GM18861 (cell line): ENCODE results near the gene OPRD1.

Experiments
- ATAC-seq: cut with Tn5 transposase; IDR thresholded peaks from one replicate; pipeline ENCODE4 v1.9.1; 2021; ENCODE audit not compliant: unreplicated experiment

Gene OPRD1

GRCh38 chr1:28882009-28882628, 70.1 kb downstream of the OPRD1 start:
- no peak for ATAC-seq

- ATAC-seq, result no peak
Measured at GRCh38 chr1:28883242-28883616, 71.3 kb downstream of the OPRD1 start.

DNA sequence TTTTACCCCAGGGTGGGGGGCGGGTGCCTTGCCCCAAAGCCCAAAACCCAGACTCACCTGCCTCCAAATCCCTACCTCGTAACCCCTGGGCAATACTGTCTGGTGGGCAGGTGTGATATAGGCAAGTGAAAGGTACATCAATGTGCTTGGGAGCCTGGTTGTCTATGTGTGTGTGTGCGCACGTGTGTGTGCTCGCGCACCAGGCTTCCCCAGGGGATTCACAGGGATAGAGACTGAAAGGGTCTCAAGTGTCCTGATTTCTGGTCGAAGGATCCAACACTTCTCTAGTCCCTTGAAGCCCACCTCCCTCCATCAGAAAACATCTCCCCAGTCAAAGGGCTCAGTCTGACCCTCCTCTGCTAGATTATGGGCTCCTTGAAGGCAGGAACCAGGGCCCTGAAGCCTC, 73.5 kb downstream of the OPRD1 start:
- ATAC-seq, result no peak

DNA sequence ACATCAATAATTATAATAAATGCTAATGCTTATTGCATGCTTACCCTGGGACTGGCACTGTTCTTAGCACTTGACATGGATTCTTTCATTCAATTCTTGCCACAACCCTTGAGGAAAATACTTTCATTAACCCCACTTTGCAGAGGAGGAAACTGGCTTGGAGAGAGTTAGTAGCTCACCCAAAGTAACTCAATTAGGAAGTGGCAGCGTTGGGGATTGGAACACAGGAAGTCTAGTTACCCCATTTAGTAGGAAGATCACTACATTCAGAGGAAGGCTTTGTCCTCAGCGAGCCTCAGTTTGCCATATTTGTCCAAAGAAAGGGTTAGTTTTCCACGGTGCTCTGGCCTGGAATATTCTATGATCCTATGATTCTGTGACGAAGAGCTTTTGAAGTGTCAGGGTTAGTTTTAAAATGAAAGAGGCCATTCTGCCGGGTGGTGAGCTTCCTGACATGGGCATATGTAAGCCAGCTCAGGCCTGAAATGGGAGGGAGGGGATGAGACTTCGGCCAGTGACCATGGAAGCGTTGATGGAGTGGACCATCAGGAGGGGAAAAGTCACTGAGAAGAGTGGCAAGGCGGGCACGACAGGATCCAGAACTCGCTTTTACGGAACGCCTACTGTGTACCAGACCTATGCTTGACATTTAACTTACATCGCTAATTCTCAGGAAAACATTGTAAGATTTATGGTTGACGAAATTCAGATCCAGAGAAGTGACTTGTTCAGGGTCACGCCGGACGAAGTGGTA, 74.2 kb downstream of the OPRD1 start:
- no peak for ATAC-seq

DNA sequence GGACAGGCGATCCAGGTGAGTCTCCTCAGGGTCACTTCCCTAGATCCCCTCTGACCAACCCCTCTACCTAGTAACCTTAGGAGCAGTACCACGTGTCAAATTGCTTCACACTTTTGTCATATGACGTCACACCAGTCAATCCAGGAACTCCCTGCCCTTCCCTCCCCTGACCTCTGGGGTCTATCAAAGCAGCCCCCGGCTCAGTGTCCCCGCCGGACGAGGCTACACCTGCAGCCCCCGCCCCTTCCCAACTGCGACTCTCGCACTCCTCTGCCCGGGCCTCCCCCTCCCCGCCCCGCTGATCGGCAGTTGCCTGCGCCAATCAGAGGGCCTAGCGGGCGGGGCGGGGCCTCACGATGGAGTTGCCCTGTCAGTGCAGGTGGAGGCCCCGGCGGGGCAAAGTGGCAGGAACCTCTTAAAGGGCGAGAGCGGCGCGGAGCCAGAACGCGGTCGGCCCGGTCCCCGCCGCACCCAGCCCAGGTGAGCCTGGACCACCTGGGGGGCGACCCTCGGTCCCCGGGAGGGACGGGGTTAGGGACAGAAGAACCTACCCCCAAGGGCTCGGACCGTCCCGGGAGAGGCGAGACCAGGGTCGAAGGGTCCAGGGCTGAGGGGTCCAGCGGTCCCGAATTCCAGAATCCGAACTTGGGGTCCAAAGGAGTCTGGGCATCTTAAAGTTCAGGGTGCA, 74.9 kb downstream of the OPRD1 start:
- peak; percentile 34 for ATAC-seq

DNA sequence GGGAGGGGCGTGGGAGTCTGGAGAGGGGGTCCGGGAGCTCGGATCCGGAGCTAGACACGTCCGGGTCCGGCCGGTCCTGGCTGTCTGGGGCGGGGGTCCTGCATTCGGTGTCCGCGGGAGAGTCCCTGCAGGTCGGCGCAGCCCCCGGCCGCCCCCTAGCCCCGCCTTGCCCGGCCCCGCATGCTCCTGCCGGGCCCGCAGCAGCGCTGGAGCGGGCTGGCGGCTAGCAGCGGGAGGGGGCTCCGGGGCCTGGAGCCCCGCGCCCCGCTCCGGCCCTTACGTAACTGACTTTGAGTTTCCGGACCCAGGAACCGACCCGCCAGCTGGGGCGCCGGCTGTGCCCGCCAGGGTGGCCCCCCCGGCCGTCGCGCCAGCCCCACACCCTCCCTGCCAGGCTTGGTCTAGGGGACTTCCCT, 75.5 kb downstream of the OPRD1 start:
- ATAC-seq, result no peak

GRCh38 chr1:28887835-28888682, 76.1 kb downstream of the OPRD1 start:
- ATAC-seq, result no peak

- no peak for ATAC-seq
Measured at GRCh38 chr1:28888915-28889314, 76.9 kb downstream of the OPRD1 start.

DNA sequence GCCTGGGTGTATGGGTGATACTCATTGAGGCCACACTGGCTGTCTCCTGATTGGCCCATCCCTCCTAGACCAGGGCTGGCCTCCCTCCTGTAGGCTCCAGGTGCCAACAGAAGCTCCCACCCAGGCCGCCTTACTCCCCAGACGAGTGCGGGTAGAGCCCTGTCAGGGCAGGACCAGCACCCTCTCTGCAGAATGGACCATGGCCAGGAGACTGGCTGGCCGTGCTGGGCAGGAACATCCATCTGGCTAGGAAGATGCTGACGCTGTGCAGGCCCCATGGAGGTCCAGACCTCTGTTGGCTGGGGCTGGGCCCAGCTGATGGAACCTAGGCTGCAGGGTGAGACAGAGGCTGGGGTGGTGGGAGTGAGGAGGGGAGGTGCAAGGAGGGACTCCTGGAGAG, 77.4 kb downstream of the OPRD1 start:
- ATAC-seq, result no peak

- no peak for ATAC-seq
Measured at GRCh38 chr1:28890435-28890834, 78.5 kb downstream of the OPRD1 start.

DNA sequence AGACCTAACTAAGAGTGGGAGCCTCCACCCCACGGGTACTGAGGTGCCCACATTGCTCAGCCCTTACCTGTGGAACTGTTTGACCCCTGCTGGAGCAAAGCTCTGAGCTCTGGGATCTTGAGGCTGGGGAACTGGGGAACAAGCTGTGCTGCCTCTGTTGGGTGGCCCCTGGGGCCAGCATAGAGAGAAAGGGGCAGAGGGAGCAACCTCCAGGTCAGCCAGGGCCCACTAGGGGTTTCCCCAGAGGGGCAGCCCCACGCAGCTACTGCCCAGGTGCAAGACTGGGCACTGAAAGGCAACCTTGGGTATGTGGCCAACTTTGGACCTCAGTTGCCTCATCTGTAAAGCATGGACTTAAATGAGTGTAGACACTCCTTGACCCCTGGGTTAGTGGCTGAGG, 78.9 kb downstream of the OPRD1 start:
- ATAC-seq, result no peak

- no peak for ATAC-seq
Measured at GRCh38 chr1:28891256-28891655, 79.3 kb downstream of the OPRD1 start.

GRCh38 chr1:28893403-28894102, 81.6 kb downstream of the OPRD1 start:
- ATAC-seq, result no peak

DNA sequence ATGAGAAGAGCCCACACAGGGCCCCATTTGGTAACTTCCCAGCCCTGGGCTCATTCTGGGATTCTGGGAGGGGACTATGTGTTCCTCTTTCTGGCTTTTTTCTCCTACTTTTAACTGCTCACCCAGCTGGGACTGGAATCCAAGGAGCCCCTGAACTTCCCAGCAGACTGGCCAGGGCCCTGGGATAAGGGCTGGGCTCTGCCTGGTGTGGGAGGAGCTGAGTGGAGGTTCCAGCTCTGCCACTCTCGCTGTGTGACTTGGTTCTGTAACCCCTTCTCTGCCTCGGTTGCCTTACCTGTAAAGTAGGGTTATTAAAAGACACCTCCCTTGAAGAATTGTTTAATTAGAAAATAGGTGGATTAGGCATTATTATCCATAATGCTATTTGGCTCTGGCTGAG, 82.8 kb downstream of the OPRD1 start:
- no peak for ATAC-seq

DNA sequence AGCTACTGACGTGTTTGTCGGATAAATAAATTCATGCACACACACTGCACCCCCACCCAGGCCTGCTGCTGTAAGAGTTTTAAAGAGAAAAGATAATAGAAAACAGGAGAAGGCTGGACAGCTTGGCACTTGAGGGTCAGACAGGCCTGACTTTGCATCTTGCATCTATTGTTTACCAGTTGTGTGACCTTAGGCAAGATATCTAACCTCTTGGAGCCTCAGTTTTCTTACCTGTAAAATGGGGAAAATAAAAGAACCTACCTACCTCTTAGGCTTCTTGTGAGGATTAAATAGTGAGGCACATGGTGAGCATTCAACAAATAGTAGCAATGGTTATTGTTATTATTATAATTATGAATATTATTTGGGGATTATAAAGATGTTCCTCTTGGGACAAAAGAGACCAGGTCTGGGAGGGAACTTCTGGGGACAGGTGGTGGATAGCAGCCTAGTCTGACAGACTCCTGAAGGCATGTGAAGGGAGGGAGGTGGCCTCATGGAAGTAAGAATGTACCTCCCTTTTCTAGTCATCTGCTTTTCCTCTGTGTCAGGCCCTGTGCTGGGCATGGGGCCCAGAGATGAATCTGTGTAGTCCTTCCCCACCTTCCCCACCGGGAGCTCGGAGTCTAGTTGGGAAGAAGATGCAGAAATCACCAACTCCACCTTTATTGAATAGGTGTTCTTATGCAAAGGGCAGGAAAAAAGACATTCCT, 84.1 kb downstream of the OPRD1 start:
- ATAC-seq, result no peak

DNA sequence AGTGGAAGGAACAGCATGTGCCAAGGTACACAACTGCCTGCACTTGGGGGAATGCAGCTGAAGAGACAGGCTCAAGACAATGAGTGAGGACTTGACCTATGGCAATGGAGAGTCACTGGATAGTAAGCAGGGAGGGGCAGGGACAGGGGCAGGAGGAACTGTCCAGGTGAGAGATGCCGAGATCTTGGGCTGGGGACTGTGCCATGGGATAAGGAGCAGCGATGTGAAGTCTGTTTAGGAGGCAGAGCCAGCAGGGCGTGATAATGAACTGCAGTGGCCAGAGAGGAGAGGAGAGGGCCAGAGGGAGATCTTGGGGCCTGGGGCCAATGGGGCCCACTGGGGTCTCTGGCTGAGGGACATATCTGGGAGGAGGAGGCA, 84.6 kb downstream of the OPRD1 start:
- no peak for ATAC-seq

DNA sequence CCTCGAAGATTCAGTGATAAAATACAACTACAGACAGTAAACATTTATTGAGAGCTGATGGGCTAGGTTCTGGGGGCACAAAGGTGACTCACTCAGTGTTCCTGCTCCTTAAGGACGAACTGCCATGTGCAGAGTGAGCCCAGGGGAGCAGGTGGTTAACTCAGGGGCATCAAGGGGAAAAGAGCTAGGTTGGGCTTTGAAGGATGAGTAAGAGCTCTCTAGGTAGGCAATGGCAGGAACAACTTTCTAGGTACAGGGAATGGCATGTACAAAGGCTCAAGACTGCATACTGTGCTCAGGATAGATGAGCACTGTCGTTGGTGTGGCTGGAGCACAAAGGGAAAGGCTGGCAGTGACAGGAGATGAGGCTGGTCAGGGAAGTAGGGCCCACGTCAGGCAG, 85.8 kb downstream of the OPRD1 start:
- no peak for ATAC-seq

GRCh38 chr1:28898405-28898881, 86.5 kb downstream of the OPRD1 start:
- no peak for ATAC-seq

- no peak for ATAC-seq
Measured at GRCh38 chr1:28899267-28899666, 87.3 kb downstream of the OPRD1 start.

DNA sequence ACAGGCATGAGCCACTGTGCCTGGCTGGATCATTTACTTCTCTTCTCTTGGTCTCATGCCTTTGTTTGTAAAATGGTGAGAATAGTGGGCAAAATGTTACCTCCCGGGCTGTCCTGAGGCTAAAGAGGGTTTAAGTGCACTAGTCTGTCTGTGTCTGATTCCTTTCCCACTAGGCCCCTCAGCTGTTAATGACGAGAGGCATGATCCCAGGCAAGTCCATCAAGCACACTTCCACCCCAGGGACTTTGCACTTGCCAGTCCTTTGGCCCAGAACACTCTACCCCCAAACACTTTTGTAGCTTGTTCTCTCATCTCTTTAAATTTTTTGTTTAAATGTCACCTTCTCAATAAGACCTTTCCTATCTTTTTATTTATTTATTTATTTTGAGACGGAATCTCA, 88.6 kb downstream of the OPRD1 start:
- ATAC-seq, result no peak
